Amygdala (tissue), 56 donors: ENCODE measurements around the gene RSRC1.
"Not testable (repeated sequence)": the region's sequence is repeated elsewhere in the genome, so short reads cannot be mapped to it uniquely, and the experiment has no call there.

Source experiments
- DNase-seq, 56 donors: peaks; one replicate each; lab custom pipeline; 2025; lab: John Stamatoyannopoulos, UW

Gene RSRC1

DNA sequence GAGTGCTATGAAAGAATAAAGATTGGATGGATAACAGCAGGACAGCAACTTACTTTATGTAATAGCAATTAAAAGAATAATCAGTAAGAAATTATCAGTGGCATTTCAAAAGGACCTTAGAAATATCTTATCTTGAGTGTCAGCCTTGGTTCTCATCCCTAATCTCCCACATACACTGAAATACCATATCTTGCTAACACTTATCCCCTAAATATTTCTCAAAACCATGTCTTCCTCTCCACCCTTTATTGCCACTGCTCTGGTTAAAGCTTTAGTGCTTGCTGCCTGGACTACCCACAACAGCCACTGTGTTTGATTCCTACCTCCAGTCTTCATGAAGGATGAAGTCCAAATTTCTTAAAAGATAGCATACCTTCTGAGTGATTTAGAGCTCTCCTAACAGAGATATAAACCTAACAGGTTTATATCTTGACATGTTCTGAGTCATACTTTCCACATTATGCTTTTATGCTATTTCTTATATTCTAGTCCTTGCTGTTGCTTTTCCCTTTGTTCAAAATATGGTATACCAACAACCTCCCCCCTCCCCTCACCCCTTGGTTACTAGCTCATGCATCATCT, 202.8 kb downstream of the RSRC1 start:
- no peak for DNase-seq

DNA sequence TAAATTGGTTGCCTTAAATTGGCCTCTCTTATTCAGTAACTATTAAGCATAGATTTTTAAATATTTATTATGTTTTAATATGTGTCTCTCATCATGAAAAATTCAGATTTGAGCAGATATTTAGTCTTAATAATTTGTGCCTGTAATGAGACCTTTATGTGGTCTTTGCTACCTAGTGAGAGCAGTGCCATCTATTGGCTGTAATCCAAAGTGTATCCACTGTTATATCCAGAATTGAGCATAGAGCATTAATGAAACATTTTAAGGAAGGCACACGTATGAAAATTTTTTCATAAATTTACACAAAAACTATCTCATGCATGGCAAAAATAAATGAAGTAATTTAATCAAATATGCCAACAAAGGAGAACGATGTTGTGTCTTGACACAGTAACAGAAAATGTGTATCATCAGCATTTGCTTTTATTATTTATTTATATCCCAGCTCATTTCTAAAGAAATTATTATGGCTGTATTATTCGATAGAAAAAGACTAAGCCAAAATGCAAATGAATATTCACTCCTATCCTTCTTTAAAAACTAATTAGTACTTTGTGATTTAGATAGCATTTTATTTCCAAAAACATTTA, 203.5 kb downstream of the RSRC1 start:
- no peak for DNase-seq

DNA sequence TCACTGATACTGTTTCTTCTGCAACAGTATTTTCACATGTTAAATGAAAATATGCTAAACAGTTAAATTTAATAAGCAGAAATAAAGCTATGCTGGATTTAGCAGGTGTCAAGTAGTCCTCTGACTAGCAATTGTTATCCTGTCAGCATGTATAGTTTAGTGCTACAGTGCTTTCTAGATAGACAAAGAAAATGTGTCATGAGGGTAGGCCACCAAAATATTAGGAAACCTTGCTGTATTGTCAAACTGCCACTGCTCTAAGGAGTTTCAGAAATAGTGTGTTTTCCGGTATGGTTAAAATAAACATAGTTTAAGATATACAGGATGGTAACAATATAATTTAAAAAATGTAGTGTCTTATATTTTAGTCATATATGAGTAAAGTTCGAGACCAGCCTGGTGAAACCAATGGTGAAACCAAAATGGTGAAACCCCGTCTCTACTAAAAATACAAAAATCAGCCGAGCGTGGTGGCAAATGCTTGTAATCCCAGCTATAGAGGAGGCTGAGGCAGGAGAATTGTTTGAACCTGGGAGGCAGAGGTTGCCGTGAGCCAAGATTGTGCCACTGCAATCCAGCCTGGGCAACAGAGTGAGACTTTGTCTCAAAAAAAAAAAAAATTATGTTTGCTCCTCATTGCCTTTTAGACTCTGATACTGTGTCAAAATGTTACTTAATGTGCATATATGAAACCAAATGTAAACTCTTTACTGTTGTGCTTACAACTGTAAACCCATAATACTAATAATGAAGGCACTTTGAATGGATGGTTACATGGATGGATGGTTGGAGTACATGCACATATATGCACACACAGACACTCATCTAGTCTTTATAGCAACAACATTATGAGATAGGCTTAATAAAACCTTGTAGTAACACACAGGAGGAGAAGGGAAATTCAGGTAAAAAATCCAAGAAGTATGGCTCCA, 204.8 kb downstream of the RSRC1 start:
- DNase-seq, result no peak

DNA sequence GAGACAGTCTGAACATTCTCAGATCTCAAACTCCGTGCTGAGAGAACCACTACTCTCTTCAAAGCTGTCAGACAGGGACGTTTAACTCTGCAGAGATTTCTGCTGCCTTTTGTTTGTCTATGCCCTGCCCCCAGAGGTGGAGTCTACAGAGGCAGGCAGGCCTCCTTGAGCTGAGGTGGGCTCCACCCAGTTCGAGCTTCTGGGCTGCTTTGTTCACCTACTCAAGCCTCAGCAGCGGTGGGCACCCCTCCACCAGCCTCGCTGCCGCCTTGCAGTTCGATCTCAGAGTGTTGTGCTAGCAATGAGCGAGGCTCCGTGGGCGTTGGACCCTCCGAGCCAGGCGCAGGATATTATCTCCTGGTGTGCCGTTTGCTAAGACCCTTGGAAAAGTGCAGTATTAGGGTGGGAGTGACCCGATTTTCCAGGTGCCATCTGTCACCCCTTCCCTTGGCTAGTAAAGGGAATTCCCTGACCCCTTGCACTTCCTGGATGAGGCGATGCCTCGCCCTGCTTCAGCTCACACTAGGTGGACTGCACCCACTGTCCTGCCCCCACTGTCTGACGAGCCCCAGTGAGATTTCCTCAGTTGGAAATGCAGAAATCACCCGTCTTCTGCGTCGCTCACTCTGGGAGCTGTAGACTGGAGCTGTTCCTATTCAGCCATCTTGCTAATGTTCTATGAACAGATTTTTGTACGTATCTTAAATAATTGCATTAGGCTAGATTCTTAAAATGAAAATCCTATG, 220.0 kb downstream of the RSRC1 start:
- peak in 4 of 56 donors; percentile 4 to 12 (median 6) for DNase-seq

DNA sequence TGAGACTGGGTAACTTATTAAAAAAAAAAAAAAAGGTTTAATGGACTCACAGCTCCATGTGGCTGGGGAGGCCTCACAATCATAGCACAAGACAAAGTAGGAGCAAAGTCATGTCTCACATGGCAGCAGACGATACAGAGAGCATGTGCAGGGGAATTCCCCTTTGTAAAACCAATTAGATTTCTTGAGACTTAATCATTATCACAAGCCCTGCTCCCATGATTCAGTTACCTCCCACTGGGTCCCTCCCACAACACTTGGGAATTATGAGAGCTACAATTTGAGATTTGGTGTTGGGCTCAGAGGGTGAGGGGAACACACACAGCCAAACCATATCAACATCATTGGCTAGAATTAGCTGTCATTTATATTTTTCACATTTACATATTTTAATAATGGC, 221.0 kb downstream of the RSRC1 start:
- no peak for DNase-seq

DNA sequence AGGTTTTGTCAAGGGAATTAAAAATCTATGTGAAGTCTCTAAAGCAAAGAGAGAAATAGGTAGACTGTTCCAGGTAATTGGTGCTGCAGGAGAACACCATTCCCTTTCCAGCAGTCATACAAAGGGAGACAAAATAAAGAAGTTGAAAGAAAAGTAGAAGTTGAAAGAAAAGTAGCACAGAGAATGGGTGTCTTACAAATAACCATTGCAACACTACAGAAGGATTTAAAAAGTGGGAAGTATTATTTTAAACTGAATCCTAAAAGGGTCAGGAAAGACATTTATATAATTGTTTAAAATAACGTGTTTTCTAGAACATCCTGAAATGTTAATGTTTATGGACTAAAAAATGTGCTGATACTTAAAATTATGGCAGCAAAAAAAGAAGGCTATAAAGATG, 223.8 kb downstream of the RSRC1 start:
- no peak for DNase-seq

DNA sequence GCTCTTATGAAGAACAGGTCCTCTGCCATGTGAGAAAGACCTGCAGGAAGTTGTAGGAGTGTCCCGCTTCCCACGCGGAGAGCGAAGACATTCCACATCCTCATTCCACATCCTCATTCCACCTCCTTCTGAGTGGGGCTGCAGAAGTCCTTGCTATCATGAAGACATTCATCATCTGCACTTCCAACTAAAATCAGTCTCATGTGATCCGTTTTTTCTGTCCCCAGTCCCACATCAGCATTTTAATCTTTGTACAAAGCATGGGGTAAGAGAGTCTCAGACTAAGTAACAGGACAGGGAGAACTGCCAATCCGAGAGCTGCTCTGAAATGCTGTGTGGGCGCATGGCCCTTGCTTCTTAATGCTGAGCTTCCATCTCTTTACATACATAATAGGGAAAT, 227.2 kb downstream of the RSRC1 start:
- DNase-seq, result no peak

DNA sequence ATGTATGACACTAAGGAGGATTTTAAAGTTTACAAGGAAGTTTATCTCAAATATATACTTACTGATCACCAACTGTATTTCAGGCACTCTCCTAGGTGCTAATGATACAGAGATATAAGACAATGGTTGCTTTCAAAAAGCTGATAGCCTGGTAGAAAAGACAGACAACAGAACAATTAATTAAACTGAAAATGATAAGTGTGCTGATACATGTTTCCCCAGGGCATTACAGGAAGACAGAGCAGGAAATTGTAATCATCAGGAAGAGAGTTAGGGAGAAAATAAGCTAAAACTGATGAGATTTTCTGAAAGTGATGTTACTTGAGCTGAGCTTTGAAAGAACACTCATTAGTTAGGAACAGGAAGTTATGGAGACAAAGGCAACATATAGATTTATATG, 229.7 kb downstream of the RSRC1 start:
- no peak for DNase-seq

DNA sequence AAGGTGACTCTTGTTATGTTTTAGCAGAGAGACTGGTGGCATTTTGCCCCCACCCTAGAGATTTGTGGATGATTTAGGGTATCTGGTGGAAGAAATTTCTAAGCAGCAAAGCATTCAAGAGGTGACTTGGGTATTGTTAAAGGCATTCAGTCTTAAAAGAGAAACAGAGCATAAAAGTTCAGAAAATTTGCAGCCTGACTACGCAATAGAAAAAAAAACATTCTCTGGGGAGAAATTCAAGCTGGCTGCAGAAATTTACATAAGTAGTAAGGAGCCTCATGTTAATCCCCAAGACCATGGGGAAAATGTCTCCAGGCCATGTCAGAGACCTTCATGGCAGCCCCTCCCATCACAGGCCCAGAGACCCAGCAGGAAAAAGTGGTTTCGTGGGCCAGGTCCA, 231.1 kb downstream of the RSRC1 start:
- DNase-seq, result not testable (repeated sequence)

DNA sequence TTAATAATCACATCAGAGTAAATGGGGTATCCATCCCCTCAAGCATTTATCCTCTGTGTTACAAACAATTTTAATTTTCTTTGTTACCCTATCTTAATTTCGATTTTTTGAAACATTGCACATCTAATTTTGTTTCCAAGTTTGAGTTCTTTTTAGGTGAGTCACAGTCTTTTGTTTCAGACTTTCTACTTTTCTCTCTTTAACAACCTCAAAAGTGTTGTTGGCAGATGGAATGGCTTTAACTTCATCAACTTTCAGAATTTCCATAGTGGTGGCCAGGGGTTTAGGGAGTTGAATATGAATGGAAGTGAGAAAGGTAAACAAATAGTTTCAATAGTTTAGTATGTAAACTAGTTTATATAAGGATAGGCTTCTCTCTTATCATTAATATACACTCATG, 238.1 kb downstream of the RSRC1 start:
- DNase-seq, result no peak

DNA sequence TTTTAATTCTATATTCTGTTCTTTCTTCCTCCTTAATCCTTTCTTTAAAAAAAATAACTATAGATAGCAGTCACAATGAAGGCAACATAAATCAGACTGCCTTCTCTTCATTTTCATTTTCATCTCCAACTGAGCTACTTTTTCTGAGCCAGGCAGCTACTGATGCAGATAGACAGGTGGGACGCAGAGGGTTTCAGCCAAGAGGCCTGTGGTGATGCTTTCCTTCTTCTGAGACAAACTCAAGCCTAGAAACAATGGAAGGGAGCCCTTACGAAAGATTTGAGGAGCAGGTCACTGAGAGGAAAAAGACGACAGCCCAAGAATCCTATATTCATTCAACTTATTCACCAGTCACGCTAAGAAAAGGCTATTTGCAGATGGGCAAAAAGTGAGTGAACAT, 241.1 kb downstream of the RSRC1 start:
- DNase-seq, result no peak

DNA sequence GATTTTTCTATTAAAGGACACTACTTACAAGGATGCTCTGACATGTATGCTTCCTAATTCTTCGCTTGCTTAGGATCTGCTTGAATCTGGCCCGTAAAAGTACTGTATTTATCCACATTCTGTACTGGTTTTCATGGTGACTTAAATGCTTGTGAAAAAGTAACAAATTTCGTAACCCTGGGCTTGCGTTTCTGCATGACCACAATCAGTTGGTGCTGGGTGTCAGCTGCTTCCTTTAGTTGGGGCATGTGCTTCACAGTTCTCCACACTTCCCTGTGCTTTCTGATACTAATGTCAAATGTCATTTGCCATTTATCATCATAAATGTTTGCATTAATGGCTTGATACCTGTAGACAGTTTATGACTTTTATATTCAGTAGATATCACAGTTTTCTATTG, 242.7 kb downstream of the RSRC1 start:
- no peak for DNase-seq

DNA sequence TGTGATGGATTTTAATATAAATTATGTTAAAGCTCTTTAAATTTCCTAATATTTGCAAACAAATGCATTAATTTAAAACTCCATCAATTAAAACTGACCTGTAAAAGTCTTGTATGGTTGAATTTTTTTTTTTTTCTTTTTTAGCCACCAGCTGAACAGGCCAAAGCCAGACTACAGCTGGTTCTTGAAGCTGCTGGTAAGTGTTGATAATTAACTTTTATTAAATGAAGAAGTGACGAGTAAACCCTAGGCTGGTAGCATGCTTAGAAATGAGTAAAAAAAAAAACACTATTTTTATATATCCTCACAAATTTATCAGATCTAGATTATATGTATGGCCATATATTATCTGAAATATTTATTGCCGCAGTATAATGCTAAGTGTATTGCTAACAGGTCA, 244.8 kb downstream of the RSRC1 start:
- DNase-seq, result no peak

DNA sequence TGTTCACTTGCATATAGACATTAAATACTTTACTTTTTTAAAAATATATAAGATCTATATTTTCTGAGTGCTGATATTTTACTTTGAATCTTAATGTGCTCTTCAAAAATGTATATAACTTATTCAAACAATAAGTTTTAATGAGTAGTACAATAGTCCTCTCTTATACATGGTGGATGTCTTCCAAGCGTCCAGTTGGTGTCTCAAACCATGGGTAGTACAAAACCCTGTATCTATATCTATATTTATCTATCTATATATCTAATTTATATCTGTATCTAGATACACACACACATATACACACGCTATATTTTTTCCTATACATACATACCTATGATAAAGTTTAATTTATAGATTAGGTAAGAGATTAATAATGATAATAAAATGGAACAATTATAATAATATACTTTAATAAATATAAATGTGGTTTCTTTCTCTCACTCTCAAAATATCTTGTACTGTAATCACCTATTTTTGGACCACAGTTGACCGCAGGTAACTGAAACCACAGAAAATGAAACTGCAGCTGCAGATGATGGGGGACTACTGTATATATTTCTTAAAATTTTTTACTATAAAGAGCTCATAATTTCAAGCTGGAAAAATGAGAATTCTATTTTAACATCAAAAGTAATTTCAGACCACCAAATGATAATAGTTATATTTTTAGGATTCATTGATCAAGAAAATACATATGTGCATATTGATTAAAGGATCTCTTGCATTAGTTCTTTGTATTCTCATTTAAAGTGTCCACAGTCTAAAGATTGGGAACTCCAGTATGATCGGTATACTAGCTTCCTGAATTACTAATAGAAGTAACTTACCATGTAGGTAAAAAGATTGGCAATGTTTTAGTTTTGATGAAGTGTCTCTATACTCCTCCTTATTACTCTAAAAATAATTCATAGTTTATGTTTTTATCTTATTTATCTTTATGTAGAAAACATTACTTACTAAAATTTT, 246.0 kb downstream of the RSRC1 start:
- DNase-seq, result no peak

DNA sequence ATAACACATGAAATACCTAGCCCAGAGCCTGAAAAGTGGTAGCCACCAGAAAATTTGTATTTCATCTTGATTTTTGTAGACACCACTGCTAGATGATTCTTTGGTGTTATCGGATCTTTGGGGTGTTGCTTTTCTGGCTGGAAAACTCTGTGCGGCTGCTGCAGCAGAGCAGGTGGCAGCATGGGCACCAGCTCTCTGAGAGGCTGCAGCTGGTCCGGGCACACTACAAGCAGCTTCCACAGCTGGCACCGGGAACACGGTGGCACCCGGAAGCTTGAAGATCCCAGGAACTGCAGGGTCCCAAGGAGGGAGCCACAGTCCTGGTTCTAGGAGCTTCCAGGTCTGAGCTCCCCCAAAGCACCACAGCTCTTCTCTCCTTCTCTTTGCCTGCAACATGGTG, 249.4 kb downstream of the RSRC1 start:
- no peak for DNase-seq

DNA sequence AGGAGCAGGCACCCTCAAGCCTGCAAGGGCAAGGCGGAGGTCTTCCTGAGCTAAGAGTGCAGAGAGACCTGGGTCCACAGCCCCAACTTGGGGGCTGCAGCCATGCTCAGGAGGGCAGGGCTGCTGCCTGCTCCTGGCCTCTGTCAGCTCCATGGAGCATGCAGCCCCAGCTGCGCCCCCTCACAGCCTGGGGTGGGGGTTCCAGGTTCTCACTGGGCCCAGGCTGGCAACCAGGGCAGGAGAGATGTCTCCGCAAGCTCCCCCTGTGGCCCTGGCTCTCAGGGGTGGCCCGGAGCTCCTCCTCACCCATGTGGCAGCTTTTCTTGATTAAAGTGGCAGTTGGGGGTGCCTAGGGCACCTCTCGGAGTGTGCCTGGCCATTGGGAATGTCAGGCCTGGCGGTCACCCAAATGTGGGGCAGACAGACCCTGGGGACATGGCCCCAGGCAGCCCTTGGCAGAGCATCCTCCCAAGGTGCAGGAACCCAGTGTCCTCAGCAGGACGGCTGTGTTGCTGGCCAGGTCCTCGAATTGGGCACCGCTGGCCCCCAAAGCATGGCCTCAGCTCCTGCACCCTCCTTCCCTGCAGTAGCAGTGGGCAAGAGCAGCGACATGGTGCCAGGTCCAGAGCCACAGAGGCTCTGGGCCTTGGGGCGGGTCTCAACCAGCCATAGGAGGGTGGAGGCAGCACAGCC, 251.0 kb downstream of the RSRC1 start:
- DNase-seq, result no peak

DNA sequence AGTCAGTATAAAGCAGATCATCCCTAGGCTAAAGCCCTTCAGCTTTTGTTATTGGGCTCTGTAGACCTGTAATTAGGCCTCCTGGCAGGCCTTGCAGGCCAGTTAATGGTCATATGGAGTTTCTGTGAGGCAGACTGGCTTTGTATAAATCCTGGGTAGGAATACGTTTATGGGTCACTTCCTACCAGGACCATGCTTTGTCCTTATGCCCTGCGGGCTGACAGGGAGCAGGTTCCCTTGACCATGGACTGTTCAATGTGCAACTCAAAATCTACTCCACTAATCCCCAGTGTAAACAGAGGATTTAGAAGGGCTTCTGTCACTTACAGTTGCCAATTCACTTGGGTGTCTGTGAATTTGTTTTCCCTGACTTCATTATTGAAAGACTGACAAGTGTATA, 258.4 kb downstream of the RSRC1 start:
- DNase-seq, result no peak

DNA sequence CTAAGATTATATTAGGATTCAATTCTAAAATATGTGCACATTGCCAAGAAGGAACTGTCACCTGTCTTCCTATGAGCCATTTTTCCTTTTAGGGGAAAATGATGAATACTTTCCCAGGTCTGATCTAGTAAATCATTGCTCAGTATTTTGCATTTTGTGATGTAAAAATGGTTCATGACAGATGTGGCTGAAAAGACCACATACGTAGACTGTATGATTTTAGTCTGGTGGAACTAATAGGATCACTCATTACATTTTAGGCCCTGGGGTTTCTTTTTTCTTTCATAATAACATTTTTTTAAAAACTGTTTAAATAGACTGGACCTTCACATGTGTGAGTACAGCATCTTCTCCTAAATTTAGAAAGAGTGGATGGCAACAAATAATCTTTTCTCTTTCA, 259.4 kb downstream of the RSRC1 start:
- no peak for DNase-seq

DNA sequence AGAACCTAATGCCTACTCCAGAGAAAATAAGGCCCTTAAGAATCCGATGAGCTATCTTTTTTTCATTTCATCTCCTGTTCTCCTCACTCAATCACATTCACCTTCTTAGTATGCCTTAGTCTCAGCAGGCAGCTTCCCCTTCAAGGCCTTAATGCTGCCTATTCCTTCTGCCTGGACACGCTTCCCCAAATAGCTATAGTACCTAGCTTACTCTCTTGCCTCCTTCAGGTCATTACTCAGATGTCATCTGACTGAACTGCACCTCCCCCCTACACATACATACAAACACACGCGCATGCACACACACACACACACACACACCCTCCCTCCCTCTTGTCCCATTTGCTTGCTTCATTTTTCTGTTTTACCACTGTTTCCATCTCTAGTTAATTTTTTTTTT, 269.6 kb downstream of the RSRC1 start:
- DNase-seq, result no peak
